Smooth muscle cell (in vitro differentiated cells): ENCODE measurements around the gene FAM13B. TPM values are rescaled to one million over a fixed set of nuclear protein-coding genes. Genes with fewer than 3 reads are reported as not detected.

Experiments used
- DNase-seq: peaks from one replicate; lab custom pipeline; 2025; ENCODE audit not compliant: unreplicated experiment; lab: John Stamatoyannopoulos, UW
- H2AFZ ChIP-seq: fragments of 200-600 bp; sonication (generic); 2 replicates; pipeline ENCODE4 v1.6.0; 2016; ENCODE audit warnings: antibody characterized with exemption, low read depth, mild to moderate bottlenecking
- H3F3A ChIP-seq: fragments of 200-600 bp; sonication (generic); 2 replicates; pipeline ENCODE4 v1.6.0; 2017; ENCODE audit warnings: antibody characterized with exemption, low read depth
- H3K27ac ChIP-seq: fragments of 200-600 bp; sonication (generic); 2 replicates; pipeline ENCODE4 v1.5.1; 2016; ENCODE audit warnings: low read depth, mild to moderate bottlenecking
- H3K27me3 ChIP-seq: fragments of 200-600 bp; sonication (generic); 2 replicates; pipeline ENCODE4 v1.6.1; 2016; ENCODE audit warnings: low read depth, mild to moderate bottlenecking
- H3K36me3 ChIP-seq: fragments of 200-600 bp; sonication (generic); 2 replicates; pipeline ENCODE4 v1.5.1; 2016; ENCODE audit warnings: low read depth
- H3K4me1 ChIP-seq: fragments of 200-600 bp; sonication (generic); 2 replicates; pipeline ENCODE4 v1.5.1; 2016; ENCODE audit warnings: low read depth
- H3K4me2 ChIP-seq: fragments of 200-600 bp; sonication (generic); 2 replicates; pipeline ENCODE4 v1.6.0; 2016; ENCODE audit warnings: mild to moderate bottlenecking
- H3K4me3 ChIP-seq: fragments of 200-600 bp; sonication (generic); 2 replicates; pipeline ENCODE4 v1.5.1; 2016; ENCODE audit warnings: mild to moderate bottlenecking
- H3K79me2 ChIP-seq: fragments of 200-600 bp; sonication (generic); 2 replicates; pipeline ENCODE4 v1.6.0; 2016; ENCODE audit warnings: low read depth, mild to moderate bottlenecking
- H3K9ac ChIP-seq: fragments of 200-600 bp; sonication (generic); 2 replicates; pipeline ENCODE4 v1.6.0; 2016; ENCODE audit warnings: low read depth
- H3K9me3 ChIP-seq: fragments of 200-600 bp; sonication (generic); replicated peaks from 2 replicates; pipeline ENCODE4 v1.5.1; 2016; ENCODE audit warnings: low read depth
- H4K20me1 ChIP-seq: fragments of 200-600 bp; sonication (generic); 2 replicates; pipeline ENCODE4 v1.6.0; 2016; ENCODE audit warnings: low read depth
- CTCF ChIP-seq: fragments of 200-600 bp; sonication (generic); IDR thresholded peaks from 2 replicates; pipeline ENCODE4 v1.5.1; 2017; ENCODE audit warnings: borderline replicate concordance, mild to moderate bottlenecking, antibody characterized with exemption; ENCODE audit not compliant: insufficient read depth, poor library complexity, severe bottlenecking
- WGBS: methylation state at CpG from one replicate; pipeline ENCODE4 v1.1.7; 2016; ENCODE audit warnings: low lambda C conversion rate; 5-methylcytosine and 5-hydroxymethylcytosine counted together
- polyA plus RNA-seq: library from polyadenylated mRNA; unstranded; fragments of >200 nt; fragmentation: Nextera tagmentation; extraction: Ambion mirVana; gene quantifications from 2 replicates; pipeline ENCODE4 v1.2.1, GENCODE V29; 2016
- total RNA-seq: library from RNA; depleted of rRNA; stranded (reverse); fragments of >200 nt; gene quantifications from 2 replicates; pipeline ENCODE4 v1.2.3, GENCODE V29; 2014

The FAM13B gene
- total and polyA plus RNA-seq, 2 experiments from 2014 or later: 3.8 to 15.1 TPM

GRCh38 chr5:138021771-138022170 is 11.1 kb downstream of the FAM13B start:
- Histone ChIP-seq H3K4me3 (no peak overlapping the region), H3K9ac (no peak overlapping the region), H2AFZ (no peak overlapping the region), H3K79me2 (peaks cover 77% of the 10 kb centered on the region), H4K20me1 (peaks cover 88% of the 10 kb centered on the region), H3K27me3 (no peaks in the 10 kb centered on the region), H3K27ac (no peak overlapping the region), H3K9me3 (no peaks in the 10 kb centered on the region), H3K4me1 (no peaks in the 10 kb centered on the region), H3F3A (no peaks in the 10 kb centered on the region), H3K36me3 (peaks cover 24% of the 10 kb centered on the region), H3K4me2 (no peak overlapping the region)
- 0% methylated on average over 1 of the region's 1 CpG for WGBS
- TF ChIP-seq CTCF: no peak
- DNase-seq: no peak

GRCh38 chr5:138018849-138019248 is 14.0 kb downstream of the FAM13B start:
- no peak overlapping the region for H3K9ac ChIP-seq
- H4K20me1 ChIP-seq: peaks cover 83% of the 10 kb centered on the region
- H3F3A ChIP-seq: no peaks in the 10 kb centered on the region
- H2AFZ ChIP-seq: no peak overlapping the region
- H3K27ac ChIP-seq: no peak overlapping the region
- H3K79me2 ChIP-seq: peaks cover 57% of the 10 kb centered on the region
- TF ChIP-seq CTCF: no peak
- H3K4me2 ChIP-seq: no peak overlapping the region
- 50% methylated on average over 3 of the region's 3 CpGs for WGBS
- no peak for DNase-seq
- no peaks in the 10 kb centered on the region for H3K4me1 ChIP-seq
- H3K4me3 ChIP-seq: no peak overlapping the region
- H3K27me3 ChIP-seq: no peaks in the 10 kb centered on the region
- no peaks in the 10 kb centered on the region for H3K9me3 ChIP-seq
- H3K36me3 ChIP-seq: peaks cover 24% of the 10 kb centered on the region

GRCh38 chr5:138015916-138016315 is 17.0 kb downstream of the FAM13B start:
- Histone ChIP-seq H3K27ac (no peak overlapping the region), H3K4me1 (no peaks in the 10 kb centered on the region), H4K20me1 (peaks cover 68% of the 10 kb centered on the region), H3K4me2 (no peak overlapping the region), H3K36me3 (peaks cover 26% of the 10 kb centered on the region), H2AFZ (no peak overlapping the region), H3K9me3 (no peaks in the 10 kb centered on the region), H3K79me2 (peaks cover 28% of the 10 kb centered on the region), H3K9ac (no peak overlapping the region), H3F3A (no peaks in the 10 kb centered on the region), H3K4me3 (no peak overlapping the region), H3K27me3 (no peaks in the 10 kb centered on the region)
- no peak for DNase-seq
- no peak for TF ChIP-seq CTCF
- WGBS: 98% methylated on average over 2 of the region's 2 CpGs

- H3K36me3 ChIP-seq: peaks cover 20% of the 10 kb centered on the region
- H4K20me1 ChIP-seq: peaks cover 40% of the 10 kb centered on the region
- H3F3A ChIP-seq: no peaks in the 10 kb centered on the region
- no peak overlapping the region for H3K27ac ChIP-seq
- no peak overlapping the region for H2AFZ ChIP-seq
- no peak for TF ChIP-seq CTCF
- H3K4me1 ChIP-seq: no peaks in the 10 kb centered on the region
- H3K79me2 ChIP-seq: peaks cover 10% of the 10 kb centered on the region
- no peak overlapping the region for H3K4me3 ChIP-seq
- no peak overlapping the region for H3K9ac ChIP-seq
- H3K27me3 ChIP-seq: no peaks in the 10 kb centered on the region
- no peak overlapping the region for H3K4me2 ChIP-seq
- no peak for DNase-seq
- no peaks in the 10 kb centered on the region for H3K9me3 ChIP-seq
Measured at GRCh38 chr5:138011991-138012390, 20.9 kb downstream of the FAM13B start.
